ENCODE data around the gene LINC00632. TPM values are rescaled to one million over a fixed set of nuclear protein-coding genes. Genes with fewer than 3 reads are reported as not detected.

LINC00632 gene
- total and polyA plus RNA-seq, 4 donors = 0.15 to 28.7 (median 0.32) TPM

GRCh38 chrX:140822861-140823260, 113.3 kb downstream of the LINC00632 start:
- 79% methylated on average over 3 of the region's 3 CpGs for WGBS
- H3K4me1 ChIP-seq (ENCODE audit: control insufficient read depth in 4 of 4, insufficient read depth in 4 of 4, low read length in 3 of 4) = no peaks in the 10 kb centered on the region

GRCh38 chrX:140836874-140837273, 127.3 kb downstream of the LINC00632 start:
- WGBS = 83% methylated on average over 2 of the region's 2 CpGs
- DNase-seq (ENCODE audit: low spot score) = no peak
- Histone ChIP-seq H3K4me1 (ENCODE audit: control insufficient read depth in 4 of 4, insufficient read depth in 4 of 4, low read length in 3 of 4) (no peaks in the 10 kb centered on the region), H3K9ac (ENCODE audit: low read depth in 1 of 2, low read length in 2 of 2) (no peak overlapping the region), H3K36me3 (ENCODE audit: control insufficient read depth in 4 of 4, insufficient read depth in 3 of 4, low read depth in 1 of 4, low read length in 3 of 4) (no peaks in the 10 kb centered on the region), H3K9me3 (ENCODE audit: control insufficient read depth in 4 of 4, low read length in 3 of 4) (no peaks in the 10 kb centered on the region), H3K27ac (ENCODE audit: low read depth in 1 of 2, low read length in 2 of 2) (no peak overlapping the region), H3K4me3 (ENCODE audit: low read depth in 1 of 3, low read length in 3 of 3) (no peak overlapping the region), H3K27me3 (ENCODE audit: control insufficient read depth in 4 of 4, insufficient read depth in 4 of 4, low read length in 3 of 4) (no peaks in the 10 kb centered on the region)
- no peak for TF ChIP-seq NR2F2 (IDR thresholded peaks at IDR 0.05)

More at GRCh38 chrX:140822861-140823260, 113.3 kb downstream of the LINC00632 start:
- no peaks in the 10 kb centered on the region for H3K36me3 ChIP-seq (ENCODE audit: control insufficient read depth in 4 of 4, insufficient read depth in 3 of 4, low read depth in 1 of 4, low read length in 3 of 4)
- no peak for DNase-seq (ENCODE audit: low spot score)
- TF ChIP-seq HNF4G (IDR thresholded peaks at IDR 0.05) = no peak
- TF ChIP-seq RAD21 (IDR thresholded peaks at IDR 0.05) = no peak
- no peak for TF ChIP-seq YY1 (IDR thresholded peaks at IDR 0.05)
- no peak for TF ChIP-seq SP1 (IDR thresholded peaks at IDR 0.05)
- no peak for TF ChIP-seq NR2F2 (IDR thresholded peaks at IDR 0.05)
- no peak overlapping the region for H3K9ac ChIP-seq (ENCODE audit: low read depth in 1 of 2, low read length in 2 of 2)
- H3K9me3 ChIP-seq (ENCODE audit: control insufficient read depth in 4 of 4, low read length in 3 of 4) = no peaks in the 10 kb centered on the region
- H3K27ac ChIP-seq (ENCODE audit: low read depth in 1 of 2, low read length in 2 of 2) = no peak overlapping the region
- H3K27me3 ChIP-seq (ENCODE audit: control insufficient read depth in 4 of 4, insufficient read depth in 4 of 4, low read length in 3 of 4) = peaks cover 0 to 5% (median 0%) of the 10 kb centered on the region in 4 donors
- H3K4me3 ChIP-seq (ENCODE audit: low read depth in 1 of 3, low read length in 3 of 3) = no peak overlapping the region

Other genes starting within 250 kb of the LINC00632 start
- gene SOX3, start 204.7 kb upstream of the LINC00632 start, total RNA-seq = not detected
- gene SOX3, start 204.7 kb upstream of the LINC00632 start, polyA plus RNA-seq = not detected

All from liver (tissue), 9 donors.